Heart left ventricle (tissue), 16 donors: ENCODE data around the gene KLHL15. TPM values are rescaled to one million over a fixed set of nuclear protein-coding genes. Genes with fewer than 3 reads are reported as not detected.
"Not testable (repeated sequence)": the region's sequence is repeated elsewhere in the genome, so short reads cannot be mapped to it uniquely, and the experiment has no call there.

Experiments
- ATAC-seq, 4 donors: fragments of 200-7000 bp; cut with Tn5 transposase; one replicate each; pipeline ENCODE4 v1.9.1; 2020 to 2022; ENCODE audit warnings: moderate library complexity in 4 of 4, mild to moderate bottlenecking in 3 of 4, moderate number of reproducible peaks in 1 of 4
- DNase-seq, 5 donors: peaks; one replicate each; pipeline ENCODE4 v3.0.0-alpha.2; 2020
- H3K27ac ChIP-seq, 12 donors: fragments of 200-600 bp; sonication (generic) in 4 of 12; one replicate each; pipeline versions ENCODE4 v1.5.0 to v1.8.0; 2016 to 2022; ENCODE audit warnings: mild to moderate bottlenecking in 2 of 12
- H3K27me3 ChIP-seq, 9 donors: fragments of 200-600 bp; sonication (generic) in 2 of 9; one replicate each; pipeline versions ENCODE4 v1.5.1 to v1.8.0; 2016 to 2022; ENCODE audit warnings: mild to moderate bottlenecking in 3 of 9
- H3K36me3 ChIP-seq, 9 donors: fragments of 200-600 bp; sonication (generic) in 2 of 9; one replicate each; pipeline versions ENCODE4 v1.5.0 to v1.8.0; 2018 to 2022; ENCODE audit warnings: mild to moderate bottlenecking in 2 of 9
- H3K4me1 ChIP-seq, 12 donors: fragments of 200-600 bp; sonication (generic) in 4 of 12; one replicate each; pipeline versions ENCODE4 v1.5.0 to v1.8.0; 2016 to 2022; ENCODE audit warnings: mild to moderate bottlenecking in 3 of 12
- H3K4me3 ChIP-seq, 12 donors: fragments of 200-600 bp; sonication (generic) in 4 of 12; one replicate each; pipeline versions ENCODE4 v1.5.0 to v1.8.0; 2017 to 2022; ENCODE audit warnings: mild to moderate bottlenecking in 9 of 12, moderate library complexity in 4 of 12
- H3K9me3 ChIP-seq, 12 donors: fragments of 200-600 bp; sonication (generic) in 4 of 12; one replicate each; pipeline versions ENCODE4 v1.5.0 to v1.8.0; 2016 to 2022; ENCODE audit warnings: mild to moderate bottlenecking in 1 of 12
- POLR2A ChIP-seq, 2 donors: fragments of 450-650 bp; IDR thresholded peaks; one replicate each; pipeline ENCODE4 v1.6.1; 2017; ENCODE audit warnings: antibody characterized with exemption in 2 of 2, mild to moderate bottlenecking in 2 of 2, moderate library complexity in 2 of 2
- WGBS, 4 donors: extraction: QIAGEN DNeasy Blood & Tissue Kit in 2 of 4; methylation state at CpG; one replicate each; pipeline versions ENCODE4 v1.1.5 to v1.1.7; 2013 to 2018; 5-methylcytosine and 5-hydroxymethylcytosine counted together
- intact Hi-C, 10 donors: fragments of 100-400 bp; cut with DNase I; formaldehyde crosslinking; loops; one replicate each; pipeline versions ENCODE4 v1.11.1 to v1.14.2; 2022
- polyA plus RNA-seq, 2 donors: library from polyadenylated mRNA; stranded (reverse); fragments of 200-250 nt; gene quantifications; one replicate each; pipeline ENCODE4 v1.2.3, GENCODE V29; 2013
- total RNA-seq, 9 donors: library from RNA; depleted of rRNA in 2 of 9; stranded (reverse); fragments of >200 nt in 2 of 9; fragmentation: NEBNext Ultra II Directional in 3 of 9; extraction: Animal tissue kit (Norgen Biotek cat#: 25700) in 3 of 9; gene quantifications; one replicate each; pipeline versions ENCODE4 v1.1.0 to v1.2.4, GENCODE V29; 2016 to 2023
- TF ChIP-seq, protein P1 (sequence below), 12 donors: fragments of 200-600 bp; sonication (generic) in 4 of 12; IDR thresholded peaks; one replicate each; pipeline versions ENCODE4 v1.5.0 to v1.8.0; 2018 to 2022; ENCODE audit warnings: antibody characterized with exemption in 12 of 12, mild to moderate bottlenecking in 5 of 12
- donor health status: ischemic (EF 13 %, LVEDD 7.1; RV severe dilation, severe dysfunction).
- donor health status: healthy with polysubstance abuse.
- donor health status: DM: no; HTN: yes; CAD: no.
- donor health status: DM: no; HTN: no; CAD: no.
- donor health status: ischemic (EF 25% LVEDD 6.9; RV normal size, moderate dysfunction).
- donor health status: ischemic (EF 25% LVEDD 5.7; RV mildly dilated, moderate dysfunction).
- donor health status: healthy.
- donor health status: DM: yes; HTN: yes; CAD: no.
- donor health status: ischemic (EF 35%, LVEDD 5.7; RV mildly dilated, moderate dysfunction).
- donor health status: nonischemic (EF 11% LVEDD 7.7; RV severe dilation, severe dysfunction).
- donor health status: DM: yes; HTN: yes; CAD: no.
- donor health status: PGD.
- donor health status: ischemic (EF 29% LVEDD 5.4; RV normal size, mild dysfunction).
- donor health status: nonischemic (EF 23%, LVEDD 6.1; RV moderate dilation, normal function).

KLHL15 gene
- total and polyA plus RNA-seq, 11 donors, result 1.4 to 8.4 (median 6.2) TPM

GRCh38 chrX:23978491-23978890 lies 48.5 kb downstream of the KLHL15 start:
- H3K9me3 ChIP-seq, result no peaks in the 10 kb centered on the region
- H3K36me3 ChIP-seq, result no peaks in the 10 kb centered on the region
- H3K27ac ChIP-seq, result no peak overlapping the region
- H3K27me3 ChIP-seq, result peaks cover 0 to 32% (median 0%) of the 10 kb centered on the region in 9 donors
- H3K4me1 ChIP-seq, result no peaks in the 10 kb centered on the region
- intact Hi-C loops, result no loop called here
- 74 to 84% (median 78%) methylated on average over 4 of the region's 4 CpGs for WGBS, 4 donors
- DNase-seq (no peak), ATAC-seq (no peak)
- no peak overlapping the region for H3K4me3 ChIP-seq
- TF ChIP-seq POLR2A (IDR thresholded peaks at IDR 0.05), result no peak
- TF ChIP-seq, protein P1, sequence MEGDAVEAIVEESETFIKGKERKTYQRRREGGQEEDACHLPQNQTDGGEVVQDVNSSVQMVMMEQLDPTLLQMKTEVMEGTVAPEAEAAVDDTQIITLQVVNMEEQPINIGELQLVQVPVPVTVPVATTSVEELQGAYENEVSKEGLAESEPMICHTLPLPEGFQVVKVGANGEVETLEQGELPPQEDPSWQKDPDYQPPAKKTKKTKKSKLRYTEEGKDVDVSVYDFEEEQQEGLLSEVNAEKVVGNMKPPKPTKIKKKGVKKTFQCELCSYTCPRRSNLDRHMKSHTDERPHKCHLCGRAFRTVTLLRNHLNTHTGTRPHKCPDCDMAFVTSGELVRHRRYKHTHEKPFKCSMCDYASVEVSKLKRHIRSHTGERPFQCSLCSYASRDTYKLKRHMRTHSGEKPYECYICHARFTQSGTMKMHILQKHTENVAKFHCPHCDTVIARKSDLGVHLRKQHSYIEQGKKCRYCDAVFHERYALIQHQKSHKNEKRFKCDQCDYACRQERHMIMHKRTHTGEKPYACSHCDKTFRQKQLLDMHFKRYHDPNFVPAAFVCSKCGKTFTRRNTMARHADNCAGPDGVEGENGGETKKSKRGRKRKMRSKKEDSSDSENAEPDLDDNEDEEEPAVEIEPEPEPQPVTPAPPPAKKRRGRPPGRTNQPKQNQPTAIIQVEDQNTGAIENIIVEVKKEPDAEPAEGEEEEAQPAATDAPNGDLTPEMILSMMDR (IDR thresholded peaks at IDR 0.05), result no peak

DNA sequence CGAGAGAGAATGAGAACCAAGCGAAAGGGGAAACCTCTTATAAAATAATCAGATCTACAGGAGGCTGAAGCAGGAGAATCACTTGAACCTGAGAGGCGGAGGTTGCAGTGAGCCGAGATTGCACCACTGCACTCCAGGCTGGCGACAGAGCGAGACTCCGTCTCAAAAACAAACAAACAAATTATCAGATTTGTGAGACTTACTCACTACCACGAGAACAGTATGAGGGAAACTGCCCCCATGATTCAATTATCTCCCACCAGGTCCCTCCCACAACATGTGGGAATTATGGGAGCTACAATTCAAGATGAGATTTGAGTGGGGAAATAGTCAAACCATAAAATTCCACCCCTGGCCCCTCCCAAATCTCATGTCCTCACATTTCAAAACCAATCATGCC lies 61.4 kb downstream of the KLHL15 start:
- H3K27me3 ChIP-seq, result peaks cover 0 to 32% (median 0%) of the 10 kb centered on the region in 9 donors
- H3K27ac ChIP-seq, intact Hi-C loops, H3K4me3 ChIP-seq, H3K36me3 ChIP-seq, H3K4me1 ChIP-seq, DNase-seq, H3K9me3 ChIP-seq, ATAC-seq: not testable (repeated sequence)
- 80 to 92% (median 89%) methylated on average over 8 of the region's 8 CpGs for WGBS, 4 donors

- no peak for TF ChIP-seq POLR2A (IDR thresholded peaks at IDR 0.05)
- TF ChIP-seq, protein P1 (IDR thresholded peaks at IDR 0.05), result no peak
- ATAC-seq (no peak), DNase-seq (no peak)
- Histone ChIP-seq H3K36me3 (no peaks in the 10 kb centered on the region), H3K27me3 (peaks cover 0 to 25% (median 0%) of the 10 kb centered on the region in 9 donors), H3K9me3 (no peaks in the 10 kb centered on the region), H3K4me3 (no peak overlapping the region), H3K27ac (no peak overlapping the region), H3K4me1 (no peaks in the 10 kb centered on the region)
- intact Hi-C loops, result no loop called here
- 72 to 87% (median 77%) methylated on average over 5 of the region's 5 CpGs for WGBS, 4 donors
These were observed 62.8 kb downstream of the KLHL15 start for GRCh38 chrX:23964191-23964590.

DNA sequence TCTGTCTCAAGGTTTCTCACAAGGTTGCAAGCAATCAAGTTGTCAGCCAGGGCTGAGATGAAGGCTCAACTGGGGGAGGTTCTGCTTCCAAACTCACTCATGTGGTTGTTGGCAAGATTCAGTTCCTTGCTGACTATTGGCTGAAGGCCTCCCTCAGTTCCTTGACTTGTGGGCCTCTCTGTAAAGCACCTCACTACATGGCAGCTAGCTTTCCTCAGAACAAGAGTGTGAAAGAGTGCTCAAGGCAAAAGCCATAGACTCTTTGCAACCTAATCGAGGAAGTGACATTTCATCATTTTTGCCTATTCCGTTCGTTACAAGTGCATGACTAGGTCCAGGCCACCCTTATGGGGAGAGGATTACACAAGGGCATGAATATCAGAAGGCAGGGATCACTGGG lies 67.2 kb downstream of the KLHL15 start:
- DNase-seq, result no peak
- no peak for ATAC-seq
- Histone ChIP-seq H3K9me3 (no peaks in the 10 kb centered on the region), H3K27me3 (peaks cover 0 to 16% (median 0%) of the 10 kb centered on the region in 9 donors), H3K36me3 (no peaks in the 10 kb centered on the region), H3K4me3 (no peak overlapping the region), H3K4me1 (no peaks in the 10 kb centered on the region), H3K27ac (no peak overlapping the region)
- TF ChIP-seq, protein P1 (IDR thresholded peaks at IDR 0.05), result no peak
- TF ChIP-seq POLR2A (IDR thresholded peaks at IDR 0.05), result no peak
- WGBS, 4 donors, result 81 to 86% (median 83%) methylated on average over 3 of the region's 3 CpGs
- intact Hi-C loops, result no loop called here

DNA sequence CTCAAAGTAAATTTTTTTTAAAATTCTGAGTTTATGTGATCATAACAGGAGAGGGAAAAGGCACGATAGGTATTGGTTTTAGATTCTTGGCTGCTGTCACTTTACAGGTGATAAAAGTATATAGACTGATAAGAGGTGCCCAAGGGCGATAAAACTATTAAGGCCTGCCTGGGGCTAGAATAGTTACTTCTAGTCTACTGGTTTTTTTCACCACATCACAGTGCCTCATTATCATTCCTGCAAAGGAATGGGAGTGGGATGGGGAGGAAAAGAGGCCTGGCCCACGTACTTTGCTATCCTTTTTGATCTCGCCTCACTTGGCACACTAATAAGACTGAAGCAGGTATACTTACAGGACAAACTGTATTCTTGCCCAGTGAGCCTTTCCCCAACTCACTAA lies 72.6 kb downstream of the KLHL15 start:
- TF ChIP-seq, protein P1 (IDR thresholded peaks at IDR 0.05), result no peak
- no peak for TF ChIP-seq POLR2A (IDR thresholded peaks at IDR 0.05)
- no peak for DNase-seq
- Histone ChIP-seq H3K36me3 (no peaks in the 10 kb centered on the region), H3K27me3 (peaks cover 0 to 13% (median 0%) of the 10 kb centered on the region in 9 donors), H3K27ac (no peak overlapping the region), H3K4me3 (no peak overlapping the region), H3K4me1 (peaks cover 0 to 8% (median 0%) of the 10 kb centered on the region in 12 donors), H3K9me3 (no peaks in the 10 kb centered on the region)
- intact Hi-C loops, result no loop called here
- WGBS, 4 donors, result 64 to 77% (median 72%) methylated on average over 4 of the region's 4 CpGs
- ATAC-seq, result no peak
